Ovary (tissue), 9 donors: ENCODE data around the gene BCAR3. TPM values are rescaled to one million over a fixed set of nuclear protein-coding genes. Genes with fewer than 3 reads are reported as not detected.

Experiments used
- DNase-seq, 5 donors: peaks; one replicate each; pipeline ENCODE4 v3.0.0-alpha.2; 2019 to 2020
- H3K27ac ChIP-seq, 2 donors: fragments of 200-600 bp; one replicate each; pipeline versions ENCODE4 v1.5.1 to v1.8.0; 2019 to 2022
- H3K27me3 ChIP-seq: fragments of 200-600 bp; one replicate; pipeline ENCODE4 v1.8.0; 2022
- H3K36me3 ChIP-seq: fragments of 200-600 bp; sonication (generic); one replicate; pipeline ENCODE4 v1.5.1; 2019
- H3K4me1 ChIP-seq: one replicate; pipeline ENCODE4 v1.8.1; 2013; ENCODE audit warnings: mild to moderate bottlenecking, moderate library complexity; ENCODE audit not compliant: insufficient read depth
- H3K4me3 ChIP-seq: fragments of 200-600 bp; sonication (generic); one replicate; pipeline ENCODE4 v1.5.1; 2017
- H3K9me3 ChIP-seq, 2 donors: fragments of 200-600 bp in 1 of 2; sonication (generic) in 1 of 2; one replicate each; pipeline versions ENCODE4 v1.5.1 to v1.8.1; 2013 to 2019; ENCODE audit warnings: mild to moderate bottlenecking in 1 of 2, moderate library complexity in 1 of 2
- EP300 ChIP-seq: sonication (generic); formaldehyde crosslinking; IDR thresholded peaks from one replicate; pipeline ENCODE4 v1.6.1; 2017; ENCODE audit warnings: antibody characterized with exemption
- POLR2A ChIP-seq: fragments of 450-650 bp; IDR thresholded peaks from one replicate; pipeline ENCODE4 v1.6.1; 2017; ENCODE audit warnings: antibody characterized with exemption, mild to moderate bottlenecking, moderate library complexity
- WGBS, 3 donors: extraction: QIAGEN DNeasy Blood & Tissue Kit in 1 of 3; methylation state at CpG; one replicate each; pipeline versions ENCODE4 v1.1.5 to v1.1.7; 2013 to 2017; 5-methylcytosine and 5-hydroxymethylcytosine counted together
- intact Hi-C, 4 donors: fragments of 100-400 bp; cut with DNase I; formaldehyde crosslinking; loops; one replicate each; pipeline versions ENCODE4 v1.11.0 to v1.15.1; 2022 to 2023
- polyA plus RNA-seq, 2 donors: library from polyadenylated mRNA; stranded (reverse); fragments of 200-250 nt in 1 of 2; fragments of 350-450 nt in 1 of 2; fragmentation: Illumina TruSeq in 1 of 2; extraction: RNeasy Lipid Tissue Mini Kit (QIAGEN cat#74804) in 1 of 2; gene quantifications; one replicate each; pipeline ENCODE4 v1.2.3, GENCODE V29; 2013 to 2014
- total RNA-seq, 7 donors: library from RNA; depleted of rRNA in 2 of 7; stranded (reverse); fragments of >200 nt in 2 of 7; fragmentation: NEBNext Ultra II Directional in 3 of 7; extraction: Animal tissue kit (Norgen Biotek cat#: 25700) in 3 of 7; gene quantifications; one replicate each; pipeline versions ENCODE4 v1.1.0 to v1.2.4, GENCODE V29; 2016 to 2023
- TF ChIP-seq, protein P1 (sequence below), 3 donors: fragments of 450-650 bp in 2 of 3; fragments of 200-600 bp in 1 of 3; IDR thresholded peaks; one replicate each; pipeline versions ENCODE4 v1.5.1 to v1.8.0; 2016 to 2022; ENCODE audit warnings: antibody characterized with exemption in 3 of 3, mild to moderate bottlenecking in 1 of 3
- donor health status: DM: no; HTN: no; CAD: no; lungs with moderate emphysema.
- donor health status: DM: no; HTN: no; CAD: no.
- donor health status: Bipolar disorder and iron deficiency.
- donor health status: DM: yes; HTN: yes; CAD: no.
- donor health status: DM: no; HTN: no; CAD: no.
- donor health status: DM: yes; HTN: yes; CAD: no.

BCAR3 gene
- total and polyA plus RNA-seq, 9 donors: 13.8 to 30.8 (median 17.5) TPM

DNA sequence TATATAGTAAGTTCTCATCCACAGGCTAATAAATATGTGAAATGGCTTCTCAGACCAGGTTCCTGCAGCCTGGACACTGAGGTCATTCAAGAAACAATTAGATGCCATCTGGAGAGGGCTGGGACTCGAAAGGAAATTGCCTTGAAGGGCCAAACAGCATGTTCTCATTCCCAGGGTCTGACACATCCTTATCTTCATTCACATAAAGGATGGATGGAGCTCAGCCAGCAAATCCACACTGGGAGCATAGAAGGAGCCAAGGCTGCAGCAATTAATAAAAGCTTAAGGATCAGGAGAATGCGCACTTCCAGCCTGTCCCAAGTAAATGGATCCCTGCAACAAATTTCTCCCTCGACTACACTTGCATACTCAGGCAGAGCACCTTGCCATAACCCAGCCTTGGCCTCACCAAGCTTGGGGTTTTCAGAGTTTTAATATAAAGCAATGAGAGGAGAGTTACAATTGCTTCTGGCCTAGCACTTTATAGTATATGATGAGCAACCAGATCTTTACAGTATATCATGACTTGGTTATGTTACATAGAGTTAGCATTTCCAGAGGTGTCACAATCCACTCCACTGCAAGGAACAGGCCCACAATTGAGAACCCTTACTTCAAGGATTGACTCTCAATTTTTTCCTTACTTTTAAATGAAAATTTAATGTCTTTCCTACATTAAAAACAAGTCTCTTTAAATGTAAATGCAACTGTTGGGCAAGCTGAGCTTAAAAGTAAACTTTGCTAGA lies 55.9 kb downstream of the BCAR3 start:
- no peaks in the 10 kb centered on the region for H3K36me3 ChIP-seq
- intact Hi-C loops: loop anchor here in 2 of 4 donors (5.0 to 10.0 kb wide), 2 partner anchors 187 to 219 kb away; no protein-coding TSS in a partner anchor
- H3K4me3 ChIP-seq: no peak overlapping the region
- DNase-seq: no peak
- H3K4me1 ChIP-seq: peaks cover 3% of the 10 kb centered on the region
- no peak for TF ChIP-seq EP300
- no peak for TF ChIP-seq POLR2A
- TF ChIP-seq, protein P1, sequence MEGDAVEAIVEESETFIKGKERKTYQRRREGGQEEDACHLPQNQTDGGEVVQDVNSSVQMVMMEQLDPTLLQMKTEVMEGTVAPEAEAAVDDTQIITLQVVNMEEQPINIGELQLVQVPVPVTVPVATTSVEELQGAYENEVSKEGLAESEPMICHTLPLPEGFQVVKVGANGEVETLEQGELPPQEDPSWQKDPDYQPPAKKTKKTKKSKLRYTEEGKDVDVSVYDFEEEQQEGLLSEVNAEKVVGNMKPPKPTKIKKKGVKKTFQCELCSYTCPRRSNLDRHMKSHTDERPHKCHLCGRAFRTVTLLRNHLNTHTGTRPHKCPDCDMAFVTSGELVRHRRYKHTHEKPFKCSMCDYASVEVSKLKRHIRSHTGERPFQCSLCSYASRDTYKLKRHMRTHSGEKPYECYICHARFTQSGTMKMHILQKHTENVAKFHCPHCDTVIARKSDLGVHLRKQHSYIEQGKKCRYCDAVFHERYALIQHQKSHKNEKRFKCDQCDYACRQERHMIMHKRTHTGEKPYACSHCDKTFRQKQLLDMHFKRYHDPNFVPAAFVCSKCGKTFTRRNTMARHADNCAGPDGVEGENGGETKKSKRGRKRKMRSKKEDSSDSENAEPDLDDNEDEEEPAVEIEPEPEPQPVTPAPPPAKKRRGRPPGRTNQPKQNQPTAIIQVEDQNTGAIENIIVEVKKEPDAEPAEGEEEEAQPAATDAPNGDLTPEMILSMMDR (IDR thresholded peaks at IDR 0.05): no peak
- WGBS, 3 donors: 24 to 51% (median 43%) methylated on average over 3 of the region's 3 CpGs
- H3K27me3 ChIP-seq: no peaks in the 10 kb centered on the region
- H3K27ac ChIP-seq: no peak overlapping the region
- no peaks in the 10 kb centered on the region for H3K9me3 ChIP-seq

- Histone ChIP-seq H3K27me3 (no peaks in the 10 kb centered on the region), H3K4me3 (no peak overlapping the region), H3K27ac (no peak overlapping the region), H3K9me3 (no peaks in the 10 kb centered on the region), H3K36me3 (no peaks in the 10 kb centered on the region), H3K4me1 (peaks cover 3% of the 10 kb centered on the region)
- intact Hi-C loops: loop anchor here in 2 of 4 donors (10.0 kb wide), 1 partner anchor 221 kb away; no protein-coding TSS in a partner anchor
- WGBS, 3 donors: 24 to 44% (median 32%) methylated on average over 1 of the region's 1 CpG
- DNase-seq: no peak
- TF ChIP-seq, protein P1 (IDR thresholded peaks at IDR 0.05): no peak
- TF ChIP-seq POLR2A: no peak
- no peak for TF ChIP-seq EP300
Measured at GRCh38 chr1:93623875-93624274, 57.8 kb downstream of the BCAR3 start.

- Histone ChIP-seq H3K9me3 (no peaks in the 10 kb centered on the region), H3K27me3 (no peaks in the 10 kb centered on the region), H3K36me3 (no peaks in the 10 kb centered on the region), H3K27ac (no peak overlapping the region), H3K4me1 (peaks cover 3% of the 10 kb centered on the region), H3K4me3 (no peak overlapping the region)
- intact Hi-C loops: loop anchor here in 2 of 4 donors (10.0 kb wide), 1 partner anchor 221 kb away; no protein-coding TSS in a partner anchor
- no peak for DNase-seq
- TF ChIP-seq, protein P1 (IDR thresholded peaks at IDR 0.05): no peak
- TF ChIP-seq EP300 (no peak), POLR2A (no peak)
Measured at GRCh38 chr1:93623436-93623835, 58.2 kb downstream of the BCAR3 start.

- Histone ChIP-seq H3K9me3 (no peaks in the 10 kb centered on the region), H3K27me3 (no peaks in the 10 kb centered on the region), H3K4me3 (no peak overlapping the region), H3K36me3 (no peaks in the 10 kb centered on the region), H3K27ac (no peak overlapping the region), H3K4me1 (peaks cover 3% of the 10 kb centered on the region)
- 92 to 96% (median 93%) methylated on average over 5 of the region's 5 CpGs for WGBS, 3 donors
- DNase-seq: no peak
- intact Hi-C loops: loop anchor here in 2 of 4 donors (10.0 kb wide), 1 partner anchor 224 kb away; no protein-coding TSS in a partner anchor
- TF ChIP-seq, protein P1 (IDR thresholded peaks at IDR 0.05): no peak
- TF ChIP-seq EP300 (no peak), POLR2A (no peak)
Measured at GRCh38 chr1:93621246-93621645, 60.4 kb downstream of the BCAR3 start.
